ENCODE results near the gene EPHB1. TPM values are rescaled to one million over a fixed set of nuclear protein-coding genes. Genes with fewer than 3 reads are reported as not detected.

EPHB1 gene
- total RNA-seq, 1 experiment from 2014 or later, result 2.8 TPM

GRCh38 chr3:134988666-134989065, 193.6 kb downstream of the EPHB1 start:
- Histone ChIP-seq H3K14ac (ENCODE audit: insufficient read depth, low read length) (no peak overlapping the region), H3K23ac (ENCODE audit: insufficient read length, low read depth, low read length) (no peak overlapping the region), H4K20me1 (ENCODE audit: control insufficient read depth, insufficient read depth, insufficient read length) (no peaks in the 10 kb centered on the region), H2AFZ (ENCODE audit: low read length) (no peak overlapping the region), H2BK15ac (ENCODE audit: low read depth, low read length) (no peak overlapping the region), H2AK5ac (ENCODE audit: insufficient read length, low read length) (no peak overlapping the region), H3K9ac (ENCODE audit: extremely low read depth, insufficient read length, low read length) (no peak overlapping the region), H4K8ac (replicated peaks; ENCODE audit: insufficient read length, low read depth, low read length) (no peak overlapping the region), H3K9me3 (ENCODE audit: control insufficient read depth, low read depth, low read length) (no peaks in the 10 kb centered on the region), H3T11ph (ENCODE audit: low read length) (no peak overlapping the region), H3K18ac (ENCODE audit: insufficient read length, low read depth, low read length) (no peak overlapping the region), H3K4me1 (ENCODE audit: insufficient read depth, low read length) (peaks cover 7% of the 10 kb centered on the region), H3K4me2 (ENCODE audit: insufficient read depth, insufficient read length, low read length) (no peak overlapping the region), H2BK5ac (ENCODE audit: insufficient read length, low read length) (no peak overlapping the region), H3K4ac (ENCODE audit: low read depth, low read length) (no peak overlapping the region), H4K5ac (ENCODE audit: insufficient read length, low read depth, low read length) (no peak overlapping the region), H3K23me2 (ENCODE audit: insufficient read length, low read depth, low read length, poor library complexity, severe bottlenecking) (no peaks in the 10 kb centered on the region), H3K56ac (ENCODE audit: insufficient read length, low read depth, low read length) (no peak overlapping the region), H2BK20ac (ENCODE audit: low read depth, low read length, poor library complexity, severe bottlenecking) (no peak overlapping the region), H3K27ac (ENCODE audit: insufficient read length, low read depth, low read length) (no peak overlapping the region), H4K91ac (ENCODE audit: insufficient read length, low read depth, low read length) (no peak overlapping the region), H3K27me3 (ENCODE audit: insufficient read depth, low read length) (no peaks in the 10 kb centered on the region), H3K79me1 (ENCODE audit: insufficient read depth, low read depth, low read length, poor library complexity, severe bottlenecking) (no peaks in the 10 kb centered on the region), H2BK12ac (ENCODE audit: insufficient read length, low read depth, low read length) (no peak overlapping the region), H2BK120ac (ENCODE audit: low read depth, low read length, poor library complexity, severe bottlenecking) (no peak overlapping the region), H3K79me2 (ENCODE audit: insufficient read depth, low read length) (no peaks in the 10 kb centered on the region)
- H3K36me3 Mint-ChIP-seq (ENCODE audit: insufficient read depth in 1 of 3, low read depth in 3 of 3), result no peaks in the 10 kb centered on the region
- no peak for TF ChIP-seq CTCF (conservative IDR thresholded peaks at IDR 0.05)
- H3K4me3 Mint-ChIP-seq, result no peak overlapping the region
- H3K27ac Mint-ChIP-seq, result no peak overlapping the region
- peaks cover 18 to 23% of the 10 kb centered on the region in 2 experiments for H3K4me1 Mint-ChIP-seq
- H3K27me3 Mint-ChIP-seq (ENCODE audit: low read depth), result no peaks in the 10 kb centered on the region
- no peaks in the 10 kb centered on the region; a peak in 1 of 5 replicates for H3K9me3 Mint-ChIP-seq
- DNase-seq, result no peak
- no CpG with 5 or more reads among the region's 2 CpGs for WGBS (ENCODE audit: extremely low coverage, insufficient read length, low lambda C conversion rate)

Data from H9 (cell line).